Measurements from ENCODE around the gene SLC19A3. TPM values are rescaled to one million over a fixed set of nuclear protein-coding genes. Genes with fewer than 3 reads are reported as not detected.

Gene SLC19A3
- total RNA-seq, 1 experiment from 2014 or later: 2.3 TPM

GRCh38 chr2:227719641-227720040 lies 1.8 kb upstream of the SLC19A3 start:
- Histone ChIP-seq H3K9ac (ENCODE audit: extremely low read depth, insufficient read length, low read length) (no peak overlapping the region), H2BK120ac (ENCODE audit: low read depth, low read length, poor library complexity, severe bottlenecking) (no peak overlapping the region), H4K20me1 (ENCODE audit: control insufficient read depth, insufficient read depth, insufficient read length) (no peaks in the 10 kb centered on the region), H2BK12ac (ENCODE audit: insufficient read length, low read depth, low read length) (no peak overlapping the region), H2BK15ac (ENCODE audit: low read depth, low read length) (no peak overlapping the region), H3K79me1 (ENCODE audit: insufficient read depth, low read depth, low read length, poor library complexity, severe bottlenecking) (no peaks in the 10 kb centered on the region), H2BK20ac (ENCODE audit: low read depth, low read length, poor library complexity, severe bottlenecking) (no peak overlapping the region), H3K56ac (ENCODE audit: insufficient read length, low read depth, low read length) (no peak overlapping the region), H4K8ac (replicated peaks; ENCODE audit: insufficient read length, low read depth, low read length) (no peak overlapping the region), H3K27ac (ENCODE audit: insufficient read length, low read depth, low read length) (no peak overlapping the region), H3K23me2 (ENCODE audit: insufficient read length, low read depth, low read length, poor library complexity, severe bottlenecking) (peaks cover 5% of the 10 kb centered on the region), H2BK5ac (ENCODE audit: insufficient read length, low read length) (no peak overlapping the region), H3K79me2 (ENCODE audit: insufficient read depth, low read length) (no peaks in the 10 kb centered on the region), H3K27me3 (ENCODE audit: insufficient read depth, low read length) (no peaks in the 10 kb centered on the region), H4K91ac (ENCODE audit: insufficient read length, low read depth, low read length) (no peak overlapping the region), H2AFZ (ENCODE audit: low read length) (no peak overlapping the region), H3K9me3 (ENCODE audit: control insufficient read depth, low read depth, low read length) (no peaks in the 10 kb centered on the region), H3K4ac (ENCODE audit: low read depth, low read length) (no peak overlapping the region), H3K18ac (ENCODE audit: insufficient read length, low read depth, low read length) (no peak overlapping the region), H2AK5ac (ENCODE audit: insufficient read length, low read length) (no peak overlapping the region), H4K5ac (ENCODE audit: insufficient read length, low read depth, low read length) (no peak overlapping the region), H3T11ph (ENCODE audit: low read length) (no peak overlapping the region), H3K4me1 (ENCODE audit: insufficient read depth, low read length) (no peaks in the 10 kb centered on the region), H3K14ac (ENCODE audit: insufficient read depth, low read length) (no peak overlapping the region), H3K4me2 (ENCODE audit: insufficient read depth, insufficient read length, low read length) (no peak overlapping the region), H3K23ac (ENCODE audit: insufficient read length, low read depth, low read length) (no peak overlapping the region)
- H3K36me3 Mint-ChIP-seq (ENCODE audit: insufficient read depth in 1 of 3, low read depth in 3 of 3): no peaks in the 10 kb centered on the region
- peaks cover 13 to 20% of the 10 kb centered on the region in 2 experiments for H3K4me1 Mint-ChIP-seq
- H3K4me3 Mint-ChIP-seq: no peak overlapping the region
- WGBS (ENCODE audit: extremely low coverage, insufficient read length, low lambda C conversion rate): no CpG with 5 or more reads among the region's 4 CpGs
- no peak for DNase-seq
- H3K9me3 Mint-ChIP-seq: no peaks in the 10 kb centered on the region
- peaks cover 15% of the 10 kb centered on the region for H3K27me3 Mint-ChIP-seq (ENCODE audit: low read depth)
- H3K27ac Mint-ChIP-seq: no peak overlapping the region
- no peak for TF ChIP-seq CTCF (conservative IDR thresholded peaks at IDR 0.05)

Measured in H9 (cell line).